Thyroid gland (tissue), 4 donors: ENCODE data around the gene TCIRG1.

Source experiments
- CTCF ChIP-seq, 6 experiments: fragments of 200-600 bp in 3 of 6; fragments of 450-650 bp in 3 of 6; sonication (generic) in 3 of 6; IDR thresholded peaks; one replicate each; pipeline ENCODE4 v1.5.1; 2016 to 2019; ENCODE audit warnings: antibody characterized with exemption in 6 of 6, mild to moderate bottlenecking in 2 of 6, inconsistent platforms in 1 of 6, moderate library complexity in 1 of 6
- POLR2A ChIP-seq, 2 donors: fragments of 450-650 bp; IDR thresholded peaks; one replicate each; pipeline ENCODE4 v1.6.1; 2017; ENCODE audit warnings: antibody characterized with exemption in 2 of 2, mild to moderate bottlenecking in 2 of 2, moderate library complexity in 1 of 2

DNA sequence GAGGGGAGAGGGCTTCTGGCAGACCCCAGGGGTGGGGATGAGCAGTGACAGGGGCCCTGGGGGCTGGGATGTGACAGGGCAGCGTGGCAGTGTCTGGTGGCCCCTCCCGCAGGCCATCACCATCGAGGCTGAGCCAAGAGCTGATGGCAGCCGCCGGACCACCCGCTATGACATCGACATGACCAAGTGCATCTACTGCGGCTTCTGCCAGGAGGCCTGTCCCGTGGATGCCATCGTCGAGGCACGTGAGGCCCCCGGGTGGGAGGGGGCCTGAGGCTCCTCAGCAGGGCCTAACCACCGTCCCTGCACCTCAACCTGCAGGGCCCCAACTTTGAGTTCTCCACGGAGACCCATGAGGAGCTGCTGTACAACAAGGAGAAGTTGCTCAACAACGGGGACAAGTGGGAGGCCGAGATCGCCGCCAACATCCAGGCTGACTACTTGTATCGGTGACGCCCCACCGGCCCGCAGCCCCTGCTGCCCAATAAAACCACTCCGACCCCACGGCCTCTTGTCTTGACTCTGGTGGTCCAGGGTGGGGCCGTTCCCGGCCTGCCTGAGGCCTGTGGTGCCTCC, 2.6 kb upstream of the TCIRG1 start:
- TF ChIP-seq CTCF (IDR thresholded peaks at IDR 0.05) (no peak), POLR2A (IDR thresholded peaks at IDR 0.05) (no peak)
